RWPE1 (cell line): ENCODE results near the gene ITGB8.

Experiments
- CTCF ChIA-PET: fragments of 350-600 bp; sonication (Branson Sonifier 250); formaldehyde crosslinking; extraction: SDS; loops from one replicate; lab custom pipeline; 2021; lab: Yijun Ruan, JAX
- POLR2A ChIA-PET: fragments of 400-600 bp; formaldehyde crosslinking; extraction: SDS; loops from one replicate; lab custom pipeline; 2020; ENCODE audit warnings: antibody characterized with exemption; ENCODE audit not compliant: low non-redundant PET; lab: Yijun Ruan, JAX
- DNase-seq: peaks from one replicate; pipeline ENCODE4 v3.0.0; 2012; ENCODE audit warnings: low spot score
- H3K27ac ChIP-seq: fragments of 450-650 bp; 2 replicates; pipeline ENCODE4 v1.5.1; 2017
- CTCF ChIP-seq: fragments of 450-650 bp; conservative IDR thresholded peaks from 2 replicates; pipeline ENCODE4 v1.5.1; 2017; ENCODE audit warnings: low read depth, mild to moderate bottlenecking

Gene ITGB8

GRCh38 chr7:20311743-20312042 lies 19.0 kb upstream of the ITGB8 start:
- no peak for DNase-seq
- POLR2A ChIA-PET = no interaction called here
- no peak overlapping the region for H3K27ac ChIP-seq
- no peak for TF ChIP-seq CTCF
- CTCF ChIA-PET = interaction anchor here (0.7 to 2.1 kb wide), 6 partner anchors 19 to 564 kb away, joined by 3 to 9 read pairs (median 4); partner anchors contain the start of gene ITGB8

GRCh38 chr7:20312562-20312961 lies 18.1 kb upstream of the ITGB8 start:
- ChIA-PET POLR2A (no interaction called here), CTCF (interaction anchor here (0.6 to 1.1 kb wide), 3 partner anchors 28 to 286 kb away, joined by 3 to 4 read pairs (median 3); no protein-coding TSS in a partner anchor)
- no peak for TF ChIP-seq CTCF
- H3K27ac ChIP-seq = no peak overlapping the region
- no peak for DNase-seq

- ChIA-PET CTCF (interaction anchor here (0.6 to 1.1 kb wide), 2 partner anchors 245 to 285 kb away, joined by 3 to 4 read pairs; no protein-coding TSS in a partner anchor), POLR2A (no interaction called here)
- no peak for TF ChIP-seq CTCF
- DNase-seq = no peak
- H3K27ac ChIP-seq = no peak overlapping the region
These were observed 17.1 kb upstream of the ITGB8 start for GRCh38 chr7:20313626-20314025.

GRCh38 chr7:20314198-20314597 lies 16.5 kb upstream of the ITGB8 start:
- H3K27ac ChIP-seq = no peak overlapping the region
- ChIA-PET POLR2A (no interaction called here), CTCF (no interaction called here)
- no peak for DNase-seq
- TF ChIP-seq CTCF = no peak

DNA sequence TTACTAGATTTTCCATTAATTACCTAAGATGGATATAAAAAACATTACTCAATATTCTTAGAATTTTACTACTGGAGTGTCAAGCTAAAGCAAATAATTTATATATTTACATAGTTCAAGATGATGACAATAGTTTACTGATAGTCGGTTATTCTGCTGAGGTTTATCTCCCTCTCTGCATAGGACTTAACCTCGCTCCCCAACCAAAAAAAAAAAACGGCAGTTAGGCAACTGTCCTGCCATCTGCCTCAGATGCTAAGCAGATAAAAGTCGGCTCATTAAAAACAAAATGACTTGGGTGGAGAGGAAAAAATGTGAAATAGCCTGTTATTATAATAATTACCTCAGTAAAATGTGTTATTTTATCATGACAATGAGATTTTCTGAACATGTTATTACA lies 14.0 kb upstream of the ITGB8 start:
- CTCF ChIA-PET = interaction anchor here (0.5 to 1.3 kb wide), 3 partner anchors 86 to 203 kb away, joined by 3 to 6 read pairs (median 3); no protein-coding TSS in a partner anchor
- DNase-seq = no peak
- H3K27ac ChIP-seq = no peak overlapping the region
- POLR2A ChIA-PET = no interaction called here
- TF ChIP-seq CTCF = no peak

- no peak for TF ChIP-seq CTCF
- H3K27ac ChIP-seq = no peak overlapping the region
- DNase-seq = no peak
- POLR2A ChIA-PET = no interaction called here
- CTCF ChIA-PET = interaction anchor here (1.3 kb wide), 1 partner anchor 86 kb away, joined by 6 read pairs; no protein-coding TSS in a partner anchor
These were observed 13.3 kb upstream of the ITGB8 start for GRCh38 chr7:20317413-20317812.

GRCh38 chr7:20318933-20319332 lies 11.8 kb upstream of the ITGB8 start:
- no peak for DNase-seq
- ChIA-PET POLR2A (no interaction called here), CTCF (interaction anchor here (0.6 to 1.4 kb wide), 2 partner anchors 76 to 280 kb away, joined by 3 to 4 read pairs; no protein-coding TSS in a partner anchor)
- no peak for TF ChIP-seq CTCF
- no peak overlapping the region for H3K27ac ChIP-seq
